ENCODE results near the gene RNF224.

The RNF224 gene
- total RNA-seq, result 0 to 0.88 (median 0) reads per million in 17 experiments

DNA sequence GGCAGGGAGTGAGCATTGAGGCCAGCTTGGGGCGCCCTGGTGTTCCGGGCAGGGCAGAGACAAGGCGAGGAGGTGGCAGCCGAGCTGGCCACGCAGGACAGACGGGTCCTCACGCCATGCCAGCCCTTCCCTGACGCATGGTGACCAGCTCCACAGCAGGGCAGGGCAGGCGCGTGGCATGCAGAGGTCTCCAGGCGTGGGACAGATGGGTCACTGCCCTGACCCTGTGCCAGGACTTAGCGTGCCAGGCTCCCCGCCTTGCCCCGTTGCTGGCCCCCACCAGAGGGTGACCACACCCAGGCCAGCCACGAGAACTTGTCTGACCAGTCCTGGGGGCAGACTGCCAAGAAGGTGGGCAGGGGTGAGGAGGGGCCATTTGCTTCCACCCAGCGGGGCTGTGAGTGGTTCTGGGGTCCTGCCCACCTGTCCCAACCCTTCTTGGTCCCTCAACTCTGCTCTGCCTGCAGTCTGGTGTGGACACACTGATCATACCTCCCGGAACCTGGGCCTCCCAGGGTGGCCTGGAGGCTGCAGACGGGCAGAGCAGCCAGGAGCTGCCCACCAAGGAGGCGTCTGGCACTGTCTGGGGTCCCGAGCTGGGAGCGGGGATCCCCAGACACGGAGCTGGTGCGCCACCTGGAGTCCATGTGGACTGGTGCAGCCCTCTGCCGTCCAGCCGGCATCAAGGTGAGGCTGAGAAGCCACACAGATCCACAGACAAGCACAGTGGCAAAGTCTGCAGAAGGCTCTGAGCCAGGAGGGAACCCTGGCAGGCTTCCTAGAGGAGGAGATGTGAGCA, at the start of gene RNF224:
TSS of gene RNF224 (plus strand) at position 449 of the 799 bp plus-strand sequence. CDS start 834 bp downstream, outside the sequence.
- peak; percentile 73 to 87 (median 80) for DNase-seq

DNA sequence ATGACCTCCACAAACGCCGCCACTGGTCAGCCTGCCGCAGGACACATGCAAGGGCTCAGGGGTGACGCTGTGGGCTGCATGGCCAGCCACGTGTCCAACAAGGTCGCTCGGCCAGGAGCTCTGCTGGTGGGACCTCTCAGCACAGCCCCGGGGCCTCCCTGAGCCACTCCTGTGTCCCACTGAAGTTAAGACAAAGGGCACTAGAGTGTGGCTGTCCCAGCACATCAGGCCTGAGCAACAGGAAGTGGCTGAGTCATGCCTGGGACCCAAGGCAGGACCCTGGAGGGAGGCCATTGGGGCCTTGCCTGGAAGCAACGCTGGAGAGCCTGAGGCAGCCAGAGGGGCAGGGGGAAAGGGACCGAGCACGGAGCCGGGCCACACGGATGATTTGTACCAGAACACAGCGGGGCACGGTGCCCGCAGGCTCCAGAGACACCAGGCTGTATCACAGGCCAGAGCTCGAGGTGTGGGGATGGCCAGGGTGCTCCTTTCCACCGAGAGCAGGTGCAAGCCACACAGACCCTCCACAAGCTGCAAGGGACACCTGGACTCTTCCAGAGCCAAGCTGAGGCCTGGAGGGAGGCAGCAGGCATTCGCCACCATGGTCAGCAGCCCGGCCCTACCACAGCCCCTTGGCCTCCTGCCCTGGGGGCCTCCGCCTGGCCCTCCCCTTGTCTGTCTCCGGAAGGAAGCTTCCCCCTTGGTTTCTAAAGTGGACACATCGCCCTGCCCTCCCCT, 48.9 kb upstream of the RNF224 start:
- DNase-seq, result no peak

DNA sequence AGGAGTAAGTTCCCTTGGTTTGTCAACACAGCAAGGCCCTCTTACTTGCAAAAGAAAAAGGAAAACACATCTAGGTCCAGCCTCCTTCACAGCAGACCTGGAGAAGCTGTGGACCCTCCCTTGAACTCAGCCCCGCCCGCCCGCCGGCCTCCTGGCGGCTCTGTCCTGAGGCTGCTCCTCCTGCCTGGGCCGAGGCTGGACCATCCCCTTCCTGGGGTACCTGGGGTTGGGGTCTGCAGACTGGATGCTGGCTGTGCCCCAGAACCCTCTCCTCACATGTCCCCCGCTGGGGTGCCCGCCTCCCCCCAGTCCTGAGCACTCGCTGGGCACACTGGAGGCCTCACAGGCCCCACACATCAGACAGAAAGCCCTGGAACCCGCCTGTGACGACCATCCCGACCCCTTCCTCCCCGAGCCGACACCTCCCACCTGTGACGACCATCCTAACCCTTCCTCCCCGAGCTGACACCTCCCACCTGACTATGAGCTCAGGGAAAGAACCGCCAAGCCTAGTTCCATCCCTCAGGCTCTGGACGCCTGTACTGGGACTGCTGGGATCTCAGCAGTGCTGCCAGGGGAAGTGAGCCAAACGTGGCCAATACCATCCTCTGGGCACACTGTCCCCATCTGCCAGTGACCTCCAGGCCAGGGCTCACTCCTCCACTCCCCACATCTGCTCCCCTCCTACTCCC, 48.2 kb upstream of the RNF224 start:
- DNase-seq, result no peak

DNA sequence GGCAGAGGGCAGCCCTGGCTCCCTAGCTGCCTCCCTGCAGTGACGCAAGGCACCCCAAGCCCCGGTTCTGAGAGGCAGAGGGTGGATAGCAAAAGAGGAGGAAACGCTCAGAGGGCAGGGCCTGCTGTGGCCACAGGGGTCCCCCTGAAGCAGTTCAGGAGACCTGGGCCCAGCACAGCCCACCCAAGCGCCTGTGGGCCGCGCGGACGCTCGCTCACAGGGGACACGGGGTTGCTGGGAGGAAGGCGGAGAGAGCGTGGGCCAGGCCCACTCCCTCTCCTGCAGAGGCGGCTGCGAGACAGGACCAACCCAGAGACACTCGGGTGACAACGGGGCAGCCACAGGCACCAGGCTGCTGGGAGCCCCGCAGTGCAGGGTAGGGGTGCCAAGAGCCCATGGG, 47.5 kb upstream of the RNF224 start:
- no peak for DNase-seq

DNA sequence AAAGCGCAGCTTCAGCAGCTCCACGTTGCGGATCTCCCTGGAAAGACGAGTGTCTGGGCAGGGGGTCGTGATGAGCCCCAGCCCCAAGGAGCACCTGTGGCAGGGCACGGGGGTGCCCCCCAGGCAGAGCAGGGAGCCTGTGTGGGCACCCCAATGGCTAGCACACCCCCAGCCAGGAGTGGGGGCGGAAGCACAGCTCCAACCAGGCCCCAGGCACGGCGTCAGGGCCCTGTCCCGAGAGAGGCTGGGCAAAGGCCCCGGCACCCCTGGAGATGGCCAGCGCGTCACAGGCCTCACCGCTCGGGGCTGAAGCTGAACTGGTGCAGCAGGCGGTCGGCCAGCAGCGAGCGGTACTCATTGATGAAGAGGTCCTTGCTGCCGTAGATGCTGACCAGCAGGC, 46.8 kb upstream of the RNF224 start:
- DNase-seq, result no peak

DNA sequence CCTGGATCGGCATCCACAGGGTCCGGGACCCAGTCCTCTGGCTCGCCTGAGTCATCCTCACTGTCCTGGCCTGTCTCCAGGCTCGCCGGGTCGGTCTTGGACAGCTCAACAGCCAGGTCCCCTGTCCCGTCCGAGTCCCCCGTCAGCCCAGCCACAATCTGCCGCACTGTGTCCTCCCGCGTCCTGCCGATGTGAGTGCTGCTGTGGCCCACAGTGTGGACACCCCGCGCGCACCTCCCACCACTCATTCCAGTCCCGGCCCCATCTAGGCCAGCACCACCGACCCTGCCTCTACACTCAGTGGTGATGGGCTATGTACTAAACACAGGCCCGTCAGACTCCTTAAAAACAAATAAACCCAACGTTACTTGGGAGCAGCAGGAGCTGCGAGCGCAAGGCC, 45.6 kb upstream of the RNF224 start:
- no peak for DNase-seq

DNA sequence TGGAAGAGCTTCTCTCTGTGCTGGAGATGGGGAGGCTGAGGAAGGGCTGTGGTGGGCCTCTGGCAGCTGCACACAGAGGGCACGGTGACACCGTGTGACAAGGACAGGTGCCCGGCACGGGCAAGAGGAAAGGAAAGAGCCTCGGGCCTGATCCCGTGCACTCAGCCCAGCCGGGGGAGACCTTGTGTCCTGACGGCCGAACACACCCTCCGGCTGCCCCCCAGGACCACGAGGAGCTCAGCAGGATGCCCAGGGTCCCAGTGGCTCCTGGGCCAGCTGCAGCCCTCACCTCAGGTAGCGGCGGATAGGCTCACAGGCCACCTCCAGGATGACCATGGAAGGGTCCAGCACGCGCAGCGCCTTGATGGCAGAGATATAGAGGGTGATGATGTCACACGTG, 44.5 kb upstream of the RNF224 start:
- no peak for DNase-seq

DNA sequence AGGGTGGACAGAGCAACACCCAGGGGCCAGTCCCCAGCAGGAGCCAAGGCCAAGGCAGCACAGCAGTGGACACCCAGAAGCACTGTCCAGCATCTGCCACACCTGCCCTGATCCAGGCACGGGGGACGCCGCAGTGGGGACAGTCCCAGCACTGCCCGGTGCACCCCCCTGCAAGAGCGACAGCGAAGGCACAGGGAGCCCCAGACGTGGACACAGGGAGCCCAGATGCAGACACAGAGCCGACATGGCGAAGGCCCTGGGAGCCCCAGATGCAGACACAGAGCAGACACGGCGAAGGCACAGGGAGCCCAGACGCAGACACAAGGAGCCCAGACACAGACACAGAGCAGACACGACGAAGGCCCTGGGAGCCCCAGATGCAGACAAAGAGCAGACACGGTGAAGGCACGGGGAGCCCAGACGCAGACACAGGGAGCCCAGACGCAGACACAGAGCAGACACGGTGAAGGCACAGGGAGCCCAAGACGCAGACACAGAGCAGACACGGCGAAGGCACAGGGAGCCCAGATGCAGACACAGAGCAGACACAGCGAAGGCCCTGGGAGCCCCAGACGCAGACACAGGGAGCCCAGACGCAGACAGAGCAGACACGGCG, 43.2 kb upstream of the RNF224 start:
- no peak for DNase-seq

DNA sequence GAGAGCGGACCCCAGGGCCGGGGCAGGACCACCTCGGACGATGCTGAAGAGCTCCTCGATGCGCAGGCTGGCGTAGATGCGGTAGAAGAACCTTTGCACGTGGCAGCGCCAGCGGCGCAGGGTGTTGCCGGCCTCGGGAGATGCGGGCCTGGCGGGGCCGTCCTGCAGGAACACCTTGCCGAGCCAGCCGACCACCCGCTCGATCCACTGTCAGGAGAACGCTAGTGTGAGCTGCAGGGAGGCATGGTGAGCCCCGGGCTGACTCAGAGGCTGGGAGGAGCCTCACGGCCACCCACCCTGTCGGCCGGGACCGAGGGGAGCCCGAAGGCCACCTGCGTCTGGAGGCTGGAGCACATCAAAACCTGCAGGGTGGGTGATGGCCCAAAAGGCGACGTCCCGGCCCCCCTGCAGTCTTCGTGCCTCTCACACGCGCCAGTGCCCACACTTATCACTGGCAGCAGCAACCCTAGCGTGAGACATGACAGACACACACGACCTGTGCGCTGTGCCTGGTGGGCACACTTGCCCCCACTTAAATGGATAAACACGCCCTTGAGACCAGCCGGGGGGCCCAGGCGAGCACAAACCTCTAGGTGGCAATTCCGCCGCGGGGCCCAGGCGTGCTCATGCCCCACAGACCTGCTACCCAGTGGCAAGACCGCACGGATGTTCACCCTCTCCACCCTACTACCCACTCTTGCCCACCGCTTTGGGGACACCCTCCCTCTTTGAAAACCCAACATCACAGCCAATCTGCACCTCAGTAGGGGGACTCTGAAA, 42.2 kb upstream of the RNF224 start:
- DNase-seq, result no peak

DNA sequence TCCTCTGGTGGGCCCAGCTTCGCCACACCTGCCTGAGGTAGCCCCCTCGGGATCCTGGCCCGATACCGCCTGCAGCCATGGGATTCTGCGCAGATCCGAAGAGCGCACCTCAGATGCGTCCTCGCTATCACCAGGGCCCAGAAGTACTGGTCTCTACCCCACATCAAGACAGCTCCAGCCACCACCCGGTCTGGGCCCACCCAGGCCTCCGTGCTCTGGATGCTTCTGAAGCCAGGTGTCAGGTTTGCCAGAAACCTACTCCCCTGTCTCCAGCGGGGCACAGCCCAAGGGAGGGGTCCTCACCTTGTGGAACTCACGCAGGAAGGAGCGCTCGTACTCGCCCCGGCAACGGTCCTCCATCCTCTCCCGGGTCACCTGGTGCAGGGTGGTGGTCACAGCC, 41.4 kb upstream of the RNF224 start:
- no peak for DNase-seq

DNA sequence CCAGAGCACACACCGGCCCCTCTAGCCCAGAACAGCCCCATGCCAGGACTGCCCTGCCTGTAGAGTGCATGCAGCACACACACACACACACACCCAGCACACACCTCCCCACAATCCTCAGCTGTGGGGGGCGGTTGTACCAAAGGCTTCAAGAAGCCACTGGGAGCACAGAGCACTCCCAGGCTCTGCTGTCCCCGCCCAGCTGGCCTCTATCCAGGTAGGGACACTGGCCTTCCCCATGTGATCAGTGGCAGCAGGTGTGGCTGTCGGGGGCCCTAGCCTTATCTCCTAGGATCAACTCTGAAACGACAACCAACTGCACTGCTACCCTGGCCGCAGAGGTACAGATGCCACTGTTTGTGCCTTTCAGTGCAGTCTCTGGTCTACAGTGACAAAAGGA, 40.9 kb upstream of the RNF224 start:
- no peak for DNase-seq

DNA sequence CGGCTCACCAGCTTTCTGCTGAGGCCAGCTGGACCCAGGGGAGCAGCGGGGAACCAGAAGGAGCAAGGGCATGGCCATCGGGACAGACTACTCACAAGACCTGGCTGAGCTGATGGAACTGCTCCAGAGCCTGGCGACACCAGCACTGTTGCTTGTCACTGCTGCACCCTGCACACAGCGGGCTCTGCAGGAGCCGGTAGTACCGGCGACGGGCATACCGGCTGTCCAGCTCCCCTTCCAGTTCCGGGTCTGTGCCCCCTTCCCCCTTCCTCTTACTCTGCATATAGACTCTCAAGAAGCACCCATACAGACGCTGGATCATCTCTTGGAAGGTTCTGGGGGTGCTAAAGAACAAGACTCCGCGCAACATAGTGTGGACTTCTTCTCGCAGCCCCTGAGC, 39.9 kb upstream of the RNF224 start:
- no peak for DNase-seq

DNA sequence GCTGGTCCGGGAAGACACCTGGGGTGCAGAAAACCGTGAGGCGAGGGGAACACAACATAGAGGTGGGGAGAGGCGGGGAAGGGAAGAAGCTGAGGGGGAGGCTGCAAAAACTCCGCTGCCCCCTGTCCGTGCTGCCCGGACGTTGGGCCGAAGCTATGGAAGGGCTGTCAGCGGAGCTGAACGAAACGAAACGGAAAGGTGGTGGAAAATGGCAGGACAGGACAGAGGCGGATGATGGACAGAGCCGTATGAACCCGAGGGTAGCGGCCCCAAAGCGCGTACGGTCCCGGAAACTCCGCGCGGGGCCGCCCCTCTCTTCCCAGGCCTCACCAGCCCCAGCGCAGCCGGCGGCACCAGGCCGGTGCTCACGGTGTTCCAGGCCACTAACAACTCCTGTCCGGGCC, 39.2 kb upstream of the RNF224 start:
- no peak for DNase-seq

DNA sequence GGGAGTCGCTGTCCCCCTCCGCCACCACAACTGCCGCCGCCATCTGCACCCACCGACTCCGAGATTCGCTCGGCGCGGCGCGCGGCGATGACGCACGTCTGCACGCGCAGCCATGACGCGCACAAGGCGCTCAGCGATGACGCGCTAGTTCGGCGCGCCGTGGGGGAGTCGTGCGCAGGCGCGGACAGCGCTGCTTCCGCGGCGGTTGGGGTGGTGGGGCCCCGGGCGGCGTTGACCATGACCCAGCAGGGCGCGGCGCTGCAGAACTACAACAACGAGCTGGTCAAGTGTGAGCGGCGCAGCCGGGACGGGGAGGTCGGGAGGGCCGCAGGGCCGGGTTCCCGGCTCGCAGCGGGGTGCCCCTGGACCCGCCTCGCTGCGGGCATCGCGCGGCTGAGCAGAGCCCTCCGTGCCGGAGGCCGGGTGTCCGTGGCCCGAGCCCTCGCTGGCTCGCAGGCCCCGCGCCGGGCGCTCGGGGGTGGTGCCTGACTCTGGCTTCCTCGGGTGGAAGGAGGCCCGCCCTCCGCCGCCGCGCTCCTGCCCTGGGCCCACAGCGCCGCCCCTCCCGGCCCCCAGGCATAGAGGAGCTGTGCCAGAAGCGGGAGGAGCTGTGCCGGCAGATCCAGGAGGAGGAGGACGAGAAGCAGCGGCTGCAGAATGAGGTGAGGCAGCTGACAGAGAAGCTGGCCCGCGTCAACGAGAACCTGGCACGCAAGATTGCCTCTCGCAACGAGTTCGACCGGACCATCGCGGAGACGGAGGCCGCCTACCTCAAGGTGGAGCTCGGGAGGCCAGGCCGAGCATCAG, 38.6 kb upstream of the RNF224 start, which contains the start of the genes ANAPC2 and SSNA1:
TSS of gene ANAPC2 (minus strand) at position 71 of the 807 bp plus-strand sequence. CDS start at position 43, 28 bp downstream.
TSS of gene SSNA1 (plus strand) at position 187 of the 807 bp plus-strand sequence. CDS start at position 238, 51 bp downstream.
- peak; percentile 96 to 99 (median 98) for DNase-seq

DNA sequence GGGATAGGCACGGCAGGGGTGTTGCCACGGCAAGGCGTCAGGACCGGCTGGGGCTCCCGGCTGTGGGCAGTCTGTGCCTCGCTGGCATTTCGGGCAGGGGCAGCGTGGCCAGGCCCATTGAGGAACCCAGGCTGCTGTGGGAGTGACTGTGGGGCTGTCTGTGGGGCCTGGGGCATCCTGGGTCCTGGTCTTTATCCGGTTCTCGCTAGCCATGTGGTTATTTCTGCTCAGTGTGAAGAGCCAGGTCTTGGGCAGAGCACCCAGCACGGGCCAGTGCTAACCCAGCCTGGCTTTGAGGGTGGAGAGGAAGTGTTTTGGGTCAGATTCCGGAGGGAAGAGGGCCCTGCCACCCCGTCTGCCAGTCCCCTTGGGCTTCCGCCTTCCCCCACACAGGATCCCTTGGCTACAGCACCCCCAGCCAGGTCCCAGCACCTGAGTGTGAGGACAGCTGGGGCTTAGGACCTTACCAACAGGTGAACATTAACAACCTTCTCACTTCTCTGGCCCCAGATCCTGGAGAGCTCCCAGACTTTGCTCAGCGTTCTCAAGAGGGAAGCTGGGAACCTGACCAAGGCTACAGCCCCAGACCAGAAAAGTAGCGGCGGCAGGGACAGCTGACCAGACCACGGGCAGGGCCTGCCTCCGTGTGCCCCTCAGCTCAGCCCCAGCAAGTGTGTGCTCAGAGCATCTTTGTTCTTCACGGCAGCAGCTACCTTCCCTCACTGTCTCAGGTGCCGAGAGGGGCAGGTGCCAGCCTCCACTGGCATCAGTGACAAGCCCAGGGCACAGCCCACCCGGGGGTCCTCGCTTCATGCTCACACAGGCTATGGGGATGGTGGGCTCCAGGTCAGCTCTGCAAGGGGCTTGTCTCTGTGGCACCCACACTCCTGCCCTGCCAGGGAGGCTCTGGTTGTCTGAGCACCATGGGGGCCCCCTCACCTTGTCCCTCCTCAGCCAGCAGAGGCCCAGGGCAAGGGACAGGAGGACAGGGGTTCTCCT, 37.7 kb upstream of the RNF224 start:
- no peak for DNase-seq

DNA sequence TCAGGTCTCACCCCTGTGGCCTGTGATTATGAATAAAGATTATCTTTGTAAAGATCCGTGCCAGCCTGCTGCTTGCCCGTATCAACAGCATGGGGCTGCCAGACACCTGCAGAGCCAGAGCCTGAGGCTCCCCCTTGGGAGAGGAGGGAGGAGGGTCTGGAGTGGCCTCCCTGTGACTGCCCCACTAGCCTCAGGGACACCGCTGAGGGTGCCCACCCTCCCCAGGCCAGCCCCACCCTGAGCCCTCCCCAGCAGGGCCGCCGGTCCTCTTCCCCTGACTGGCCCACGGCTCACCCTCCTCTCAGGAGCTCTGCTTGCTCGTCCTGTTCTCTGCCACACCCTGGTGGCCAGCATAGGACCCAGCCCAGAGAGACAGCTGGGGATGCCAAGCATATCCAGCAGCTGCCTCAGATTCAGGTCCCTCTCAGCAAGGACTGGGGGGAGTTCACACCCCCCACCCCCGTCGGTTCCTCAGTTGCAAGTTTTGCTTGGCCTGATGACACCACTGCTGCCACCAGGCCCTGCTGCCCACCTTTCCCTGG, 36.9 kb upstream of the RNF224 start:
- no peak for DNase-seq

DNA sequence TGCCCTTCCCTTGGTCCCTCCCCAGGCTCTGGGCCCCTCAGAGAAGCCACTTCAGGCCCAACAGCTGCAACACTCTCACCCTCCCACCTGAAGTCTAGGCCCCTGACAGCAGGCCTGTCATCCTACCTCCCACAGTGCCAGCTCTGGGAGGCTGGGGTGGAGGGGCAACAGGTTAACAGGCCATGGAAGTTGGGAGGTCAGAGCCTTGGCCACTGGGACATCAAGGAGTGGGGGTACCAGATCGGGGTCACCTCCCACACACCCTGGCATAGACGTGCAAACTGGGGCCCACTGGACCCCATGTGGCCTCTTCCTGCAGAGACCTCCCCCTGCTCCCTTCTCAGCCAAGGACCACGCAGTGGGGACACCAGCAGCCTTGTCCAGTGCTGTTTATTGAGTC, 36.1 kb upstream of the RNF224 start:
- DNase-seq, result no peak

DNA sequence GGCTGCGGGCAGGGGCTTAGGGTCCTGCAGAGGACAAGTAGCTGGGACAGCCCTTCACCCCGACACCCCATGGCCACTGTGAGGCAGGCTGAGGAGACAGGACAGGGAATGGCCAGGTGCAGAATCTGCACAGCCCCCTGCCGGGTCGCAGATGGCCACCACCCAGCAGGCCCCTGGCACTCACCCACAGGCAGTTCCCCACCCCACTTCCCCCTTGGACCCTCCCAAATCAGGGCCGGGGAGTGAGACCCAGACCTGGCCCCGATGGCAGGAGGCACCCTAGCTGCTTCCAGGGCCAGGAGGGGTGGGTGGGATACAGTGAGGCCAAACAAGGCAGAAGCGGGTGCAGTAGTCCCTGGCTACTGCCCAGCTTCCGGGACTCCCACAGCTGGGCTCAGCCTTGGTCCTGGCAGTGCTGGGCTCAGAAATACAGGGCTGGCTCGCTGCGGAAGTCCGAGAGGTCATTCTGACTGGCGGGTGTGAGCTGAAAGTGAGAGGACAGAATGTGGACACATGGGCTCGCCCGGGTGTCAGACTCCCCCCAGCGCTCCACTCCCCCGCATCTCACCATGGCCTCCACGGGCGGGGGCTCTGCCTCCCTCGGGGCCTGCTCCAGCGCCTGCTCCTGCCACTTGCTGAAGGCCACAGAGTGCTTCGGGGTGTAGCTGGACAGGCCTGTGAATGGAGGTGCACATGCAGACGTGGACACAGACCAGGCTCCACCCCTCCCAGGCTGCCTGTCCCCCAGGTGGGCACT, 35.4 kb upstream of the RNF224 start:
- DNase-seq, result no peak

DNA sequence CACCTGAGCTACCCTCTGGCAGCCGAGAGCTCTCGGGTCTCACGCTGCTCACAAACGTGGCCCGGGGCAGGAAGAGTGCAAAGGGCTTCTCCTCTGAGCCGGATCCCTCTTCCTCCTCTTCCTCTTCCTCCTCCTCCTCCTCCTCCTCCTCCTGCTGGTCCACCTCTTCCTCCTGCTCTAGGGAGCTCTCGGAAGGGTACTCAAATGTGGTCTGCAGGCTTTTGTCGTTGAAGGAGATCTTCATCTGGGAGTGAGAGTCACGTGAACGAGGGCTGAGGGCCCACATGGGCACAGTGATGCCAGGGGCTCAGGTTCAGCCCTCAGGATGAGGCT, 34.9 kb upstream of the RNF224 start:
- DNase-seq, result no peak
